Esophagus muscularis mucosa (tissue), 4 donors: ENCODE results near the gene LRRC75A. TPM values are rescaled to one million over a fixed set of nuclear protein-coding genes. Genes with fewer than 3 reads are reported as not detected.

ENCODE experiments used
- small RNA-seq, 3 donors: library from RNA; depleted of rRNA; stranded (forward); fragments of <200 nt; gene quantifications; one replicate each; pipeline ENCODE3, GENCODE V24; 2016
- total RNA-seq, 4 donors: library from RNA; depleted of rRNA; stranded (reverse); fragments of >200 nt; gene quantifications; one replicate each; pipeline versions ENCODE4 v1.1.0 to v1.2.1, GENCODE V29; 2016

The LRRC75A gene
- total RNA-seq, 4 donors from 2014 or later: 0.83 to 3.5 (median 2.0) TPM

Small RNAs within 50 kb of the gene (small RNA-seq; reads per million reads assigned to genes)
- gene SNORD49A: 0 reads per million in 3 donors
- 0 reads per million in 3 donors for gene SNORD65

Other genes with a start within 250 kb of the LRRC75A start
- gene CENPV, start 138.7 kb downstream of the LRRC75A start, total RNA-seq: 10 to 100 TPM in 2 of 4 donors, 1 to 10 TPM in 2; 4.2 to 10.9 (median 8.2) TPM
- 1,000 to 10,000 TPM in 2 of 4 donors, 100 to 1,000 TPM in 2; 713 to 1,130 (median 983) TPM for gene UBB, start 111.1 kb downstream of the LRRC75A start, total RNA-seq
- gene TRPV2, start 76.6 kb downstream of the LRRC75A start, total RNA-seq: 10 to 100 TPM; 11.3 to 19.1 (median 17.7) TPM
- gene ZNF287, start 77.0 kb upstream of the LRRC75A start, total RNA-seq: 10 to 100 TPM in 1 of 4 donors, 1 to 10 TPM in 3; 5.0 to 12.0 (median 7.1) TPM
- gene ZNF624, start 161.7 kb upstream of the LRRC75A start, total RNA-seq: 1 to 10 TPM; 1.2 to 4.5 (median 2.5) TPM
- gene CCDC144A, start 198.0 kb upstream of the LRRC75A start, total RNA-seq: 1 to 10 TPM in 3 of 4 donors, under 1 TPM in 1; 0.58 to 7.5 (median 3.6) TPM